Measurements from ENCODE around the gene UBE2V1. TPM values are rescaled to one million over a fixed set of nuclear protein-coding genes. Genes with fewer than 3 reads are reported as not detected.

UBE2V1 gene
- total RNA-seq, 1 experiment from 2014 or later, result 212 TPM

DNA sequence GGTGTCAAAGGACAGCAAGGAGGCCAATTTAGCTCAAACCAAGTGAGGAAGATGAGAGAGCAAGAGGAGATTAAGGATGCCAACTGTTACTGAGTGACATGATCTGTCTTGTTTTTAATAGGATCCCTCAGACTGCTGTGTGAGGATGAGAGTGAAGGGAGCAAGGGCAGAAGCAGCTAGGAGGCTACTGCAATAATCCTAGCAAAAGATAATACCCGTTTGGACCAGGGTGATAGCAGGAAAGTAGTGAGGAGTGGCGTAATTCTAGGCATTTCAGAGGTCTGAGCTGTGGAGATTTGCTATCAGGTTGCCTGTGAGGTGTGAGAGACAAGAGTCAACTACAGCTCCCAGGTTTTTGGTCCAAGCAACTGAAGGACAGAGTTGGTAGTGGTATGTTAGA, 14.7 kb downstream of the UBE2V1 start:
- BruUV-seq (replicated peaks), result no TSS peak
- Mint-ChIP-seq H3K27me3 (ENCODE audit: unreplicated experiment) (no peaks in the 10 kb centered on the region), H3K4me3 (ENCODE audit: low read depth, unreplicated experiment) (no peak overlapping the region), H3K27ac (ENCODE audit: unreplicated experiment) (no peak overlapping the region), H3K36me3 (ENCODE audit: insufficient read depth, unreplicated experiment) (peaks cover 52% of the 10 kb centered on the region), H3K4me1 (ENCODE audit: low read depth, unreplicated experiment) (peaks cover 44% of the 10 kb centered on the region), H3K9me3 (ENCODE audit: low read depth, unreplicated experiment) (no peaks in the 10 kb centered on the region)
- DNase-seq, result no peak
- TF ChIP-seq, protein P1, sequence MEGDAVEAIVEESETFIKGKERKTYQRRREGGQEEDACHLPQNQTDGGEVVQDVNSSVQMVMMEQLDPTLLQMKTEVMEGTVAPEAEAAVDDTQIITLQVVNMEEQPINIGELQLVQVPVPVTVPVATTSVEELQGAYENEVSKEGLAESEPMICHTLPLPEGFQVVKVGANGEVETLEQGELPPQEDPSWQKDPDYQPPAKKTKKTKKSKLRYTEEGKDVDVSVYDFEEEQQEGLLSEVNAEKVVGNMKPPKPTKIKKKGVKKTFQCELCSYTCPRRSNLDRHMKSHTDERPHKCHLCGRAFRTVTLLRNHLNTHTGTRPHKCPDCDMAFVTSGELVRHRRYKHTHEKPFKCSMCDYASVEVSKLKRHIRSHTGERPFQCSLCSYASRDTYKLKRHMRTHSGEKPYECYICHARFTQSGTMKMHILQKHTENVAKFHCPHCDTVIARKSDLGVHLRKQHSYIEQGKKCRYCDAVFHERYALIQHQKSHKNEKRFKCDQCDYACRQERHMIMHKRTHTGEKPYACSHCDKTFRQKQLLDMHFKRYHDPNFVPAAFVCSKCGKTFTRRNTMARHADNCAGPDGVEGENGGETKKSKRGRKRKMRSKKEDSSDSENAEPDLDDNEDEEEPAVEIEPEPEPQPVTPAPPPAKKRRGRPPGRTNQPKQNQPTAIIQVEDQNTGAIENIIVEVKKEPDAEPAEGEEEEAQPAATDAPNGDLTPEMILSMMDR (IDR thresholded peaks at IDR 0.05; ENCODE audit: unreplicated experiment), result no peak
- CTCF ChIA-PET, result interaction anchor here (0.6 to 1.1 kb wide), 2 partner anchors 27 to 475 kb away, joined by 3 read pairs; no protein-coding TSS in a partner anchor
- intact Hi-C loops (cut with micrococcal nuclease; ENCODE audit: unreplicated experiment), result no loop called here

DNA sequence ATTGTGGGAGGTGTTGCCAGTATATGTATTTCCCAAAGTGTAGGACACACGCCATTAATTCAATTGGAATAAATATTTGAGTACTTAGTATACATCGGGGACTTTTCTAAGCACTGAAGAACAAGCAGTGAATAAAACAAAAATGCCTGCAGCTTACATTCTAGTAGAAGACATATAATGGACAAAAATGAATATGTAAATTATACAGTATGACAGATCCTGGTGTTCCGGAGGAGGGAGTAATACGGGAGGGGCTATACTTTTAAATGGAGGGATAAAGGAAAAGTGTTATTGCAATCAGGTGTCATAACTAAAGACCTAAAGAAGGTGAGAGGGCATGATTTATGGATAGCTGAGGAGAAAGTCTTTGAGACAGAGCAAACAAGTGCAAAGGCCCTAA, 15.1 kb downstream of the UBE2V1 start:
- Mint-ChIP-seq H3K36me3 (ENCODE audit: insufficient read depth, unreplicated experiment) (peaks cover 53% of the 10 kb centered on the region), H3K27me3 (ENCODE audit: unreplicated experiment) (no peaks in the 10 kb centered on the region), H3K4me3 (ENCODE audit: low read depth, unreplicated experiment) (no peak overlapping the region), H3K9me3 (ENCODE audit: low read depth, unreplicated experiment) (no peaks in the 10 kb centered on the region), H3K4me1 (ENCODE audit: low read depth, unreplicated experiment) (peaks cover 40% of the 10 kb centered on the region), H3K27ac (ENCODE audit: unreplicated experiment) (no peak overlapping the region)
- intact Hi-C loops (cut with micrococcal nuclease; ENCODE audit: unreplicated experiment), result no loop called here
- CTCF ChIA-PET, result interaction anchor here (0.6 to 1.1 kb wide), 2 partner anchors 27 to 475 kb away, joined by 3 read pairs; no protein-coding TSS in a partner anchor
- DNase-seq, result no peak
- TF ChIP-seq, protein P1 (IDR thresholded peaks at IDR 0.05; ENCODE audit: unreplicated experiment), result no peak
- no TSS peak for BruUV-seq (replicated peaks)

DNA sequence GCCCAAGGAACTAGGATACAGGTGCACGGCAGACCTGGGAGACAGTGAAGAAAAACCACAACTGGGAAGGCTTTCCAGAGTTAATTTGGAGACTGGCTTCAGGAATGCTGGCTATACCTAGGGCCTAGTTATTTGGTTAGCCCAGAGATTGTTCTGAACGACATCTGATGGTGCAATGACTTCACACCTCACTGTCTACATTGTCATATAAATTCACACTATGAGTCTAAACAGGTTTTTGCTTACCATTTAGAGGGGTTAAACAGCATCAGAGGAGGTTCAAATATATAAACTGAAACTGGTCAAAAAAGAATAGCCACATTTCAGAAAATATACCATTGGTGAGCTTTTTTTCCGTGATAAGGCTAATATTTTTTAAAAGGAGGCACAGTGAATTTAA, 16.7 kb downstream of the UBE2V1 start:
- H3K4me1 Mint-ChIP-seq (ENCODE audit: low read depth, unreplicated experiment), result peaks cover 25% of the 10 kb centered on the region
- H3K27ac Mint-ChIP-seq (ENCODE audit: unreplicated experiment), result no peak overlapping the region
- TF ChIP-seq, protein P1 (IDR thresholded peaks at IDR 0.05; ENCODE audit: unreplicated experiment), result no peak
- no peak for DNase-seq
- no TSS peak for BruUV-seq (replicated peaks)
- intact Hi-C loops (cut with micrococcal nuclease; ENCODE audit: unreplicated experiment), result no loop called here
- H3K27me3 Mint-ChIP-seq (ENCODE audit: unreplicated experiment), result no peaks in the 10 kb centered on the region
- peaks cover 49% of the 10 kb centered on the region for H3K36me3 Mint-ChIP-seq (ENCODE audit: insufficient read depth, unreplicated experiment)
- no peaks in the 10 kb centered on the region for H3K9me3 Mint-ChIP-seq (ENCODE audit: low read depth, unreplicated experiment)
- CTCF ChIA-PET, result interaction anchor here (0.6 kb wide), 1 partner anchor 96 kb away, joined by 3 read pairs; no protein-coding TSS in a partner anchor
- H3K4me3 Mint-ChIP-seq (ENCODE audit: low read depth, unreplicated experiment), result no peak overlapping the region

DNA sequence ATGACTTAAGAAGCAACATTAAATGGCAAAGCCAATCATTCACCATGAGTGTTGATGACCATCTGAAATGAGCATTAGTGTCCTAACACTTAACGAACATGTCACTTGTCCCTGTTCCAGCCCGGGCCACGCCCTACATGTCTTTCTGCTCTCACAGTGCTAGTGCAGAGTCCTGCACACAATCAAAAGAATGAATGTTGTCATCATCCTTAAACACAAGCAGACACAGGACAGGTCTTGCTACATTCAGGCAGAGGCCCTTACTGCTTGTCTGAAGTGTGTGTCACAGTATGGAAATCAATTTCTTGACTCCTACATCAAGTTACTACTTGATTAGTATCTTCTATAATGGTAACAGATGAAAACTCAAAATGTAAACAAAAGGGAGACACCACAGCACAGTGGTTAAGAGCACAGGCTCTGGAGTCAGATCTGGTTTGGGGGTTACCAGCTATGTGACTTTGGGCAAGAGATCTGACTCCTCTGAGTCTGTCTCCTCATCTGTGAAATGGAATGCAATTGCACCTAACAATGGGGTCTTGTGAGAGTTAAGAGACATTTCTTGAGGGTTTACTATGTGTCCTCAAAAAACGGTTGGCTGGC, 17.4 kb downstream of the UBE2V1 start:
- intact Hi-C loops (cut with micrococcal nuclease; ENCODE audit: unreplicated experiment), result no loop called here
- peaks cover 25% of the 10 kb centered on the region for H3K4me1 Mint-ChIP-seq (ENCODE audit: low read depth, unreplicated experiment)
- CTCF ChIA-PET, result no interaction called here
- H3K4me3 Mint-ChIP-seq (ENCODE audit: low read depth, unreplicated experiment), result no peak overlapping the region
- no peaks in the 10 kb centered on the region for H3K9me3 Mint-ChIP-seq (ENCODE audit: low read depth, unreplicated experiment)
- no peak for DNase-seq
- peaks cover 50% of the 10 kb centered on the region for H3K36me3 Mint-ChIP-seq (ENCODE audit: insufficient read depth, unreplicated experiment)
- no peaks in the 10 kb centered on the region for H3K27me3 Mint-ChIP-seq (ENCODE audit: unreplicated experiment)
- BruUV-seq (replicated peaks), result no TSS peak
- H3K27ac Mint-ChIP-seq (ENCODE audit: unreplicated experiment), result no peak overlapping the region
- TF ChIP-seq, protein P1 (IDR thresholded peaks at IDR 0.05; ENCODE audit: unreplicated experiment), result no peak
